ENCODE data around the gene SIT1. TPM values are rescaled to one million over a fixed set of nuclear protein-coding genes. Genes with fewer than 3 reads are reported as not detected.

SIT1 gene
- total and polyA plus RNA-seq, 7 experiments from 2014 or later: 16.9 to 225 (median 45.9) TPM

- Mint-ChIP-seq H3K27ac (peak overlapping the region; percentile 94 to 99 (median 98)), H3K9me3 (peaks cover 0 to 3% (median 0%) of the 10 kb centered on the region in 11 donors), H3K36me3 (peaks cover 0 to 12% (median 4%) of the 10 kb centered on the region in 5 donors), H3K4me3 (peak overlapping the region; percentile 92 to 100 (median 98)), H3K27me3 (no peaks in the 10 kb centered on the region), H3K4me1 (peaks cover 21 to 42% (median 35%) of the 10 kb centered on the region in 7 donors)
- H3K4me1 ChIP-seq (ENCODE audit: control insufficient read depth in 2 of 2, insufficient read depth in 2 of 2, low read length in 2 of 2): peaks cover 22 to 24% of the 10 kb centered on the region in 2 donors
- H3K36me3 ChIP-seq (ENCODE audit: control insufficient read depth in 2 of 3, insufficient read depth in 3 of 3, low read length in 3 of 3): peaks cover 8 to 13% (median 11%) of the 10 kb centered on the region in 3 experiments
- CTCF ChIA-PET: interaction anchor here (0.7 to 1.3 kb wide), 14 partner anchors 14 to 292 kb away, joined by 3 to 8 read pairs (median 4); partner anchors contain the start of genes GBA2, RGP1 and TLN1
- intact Hi-C loops (cut with micrococcal nuclease): loop anchor here (1.0 to 10.0 kb wide), 10 partner anchors 111 to 1559 kb away; partner anchors contain the start of genes DNAI1 (in 1 of the 2), FAM219A (in 1 of the 2), FAM221B (in 1 of the 2) and KIF24 (in 1 of the 2)
- POLR2A ChIA-PET: interaction anchor here (0.7 to 2.0 kb wide), 8 partner anchors 37 to 501 kb away, joined by 3 to 25 read pairs (median 4); partner anchors contain the start of genes CCDC107, CREB3, RMRP and SPAG8
- H3K27ac ChIP-seq (ENCODE audit: low read depth, low read length): peak overlapping the region; percentile 59
- no peak for DNase-seq
- no peak for ATAC-seq
- H3K4me3 ChIP-seq (ENCODE audit: low read length): peak overlapping the region; percentile 63
- no peaks in the 10 kb centered on the region for H3K27me3 ChIP-seq (ENCODE audit: control insufficient read depth in 2 of 2, insufficient read depth in 2 of 2, low read length in 2 of 2)
- no peaks in the 10 kb centered on the region for H3K9me3 ChIP-seq (ENCODE audit: control insufficient read depth in 2 of 3, low read length in 3 of 3)
Measured at GRCh38 chr9:35603506-35603985, 47.2 kb downstream of the SIT1 start.

- Mint-ChIP-seq H3K27ac (no peak overlapping the region), H3K4me1 (peaks cover 13 to 21% (median 19%) of the 10 kb centered on the region in 7 donors), H3K9me3 (peaks cover 0 to 4% (median 0%) of the 10 kb centered on the region in 11 donors), H3K36me3 (peaks cover 3 to 10% (median 4%) of the 10 kb centered on the region in 5 donors), H3K4me3 (no peak overlapping the region), H3K27me3 (no peaks in the 10 kb centered on the region)
- Histone ChIP-seq H3K4me3 (ENCODE audit: low read length) (no peak overlapping the region), H3K27ac (ENCODE audit: low read depth, low read length) (no peak overlapping the region), H3K36me3 (ENCODE audit: control insufficient read depth in 2 of 3, insufficient read depth in 3 of 3, low read length in 3 of 3) (no peaks in the 10 kb centered on the region), H3K4me1 (ENCODE audit: control insufficient read depth in 2 of 2, insufficient read depth in 2 of 2, low read length in 2 of 2) (peaks cover 8 to 11% of the 10 kb centered on the region in 2 donors), H3K27me3 (ENCODE audit: control insufficient read depth in 2 of 2, insufficient read depth in 2 of 2, low read length in 2 of 2) (no peaks in the 10 kb centered on the region), H3K9me3 (ENCODE audit: control insufficient read depth in 2 of 3, low read length in 3 of 3) (no peaks in the 10 kb centered on the region)
- intact Hi-C loops (cut with micrococcal nuclease): loop anchor here (5.0 to 10.0 kb wide), 9 partner anchors 108 to 1555 kb away; partner anchors contain the start of genes DNAI1 (in 1 of the 2), FAM219A (in 1 of the 2), FAM221B (in 1 of the 2) and KIF24 (in 1 of the 2)
- ChIA-PET POLR2A (interaction anchor here (1.3 kb wide), 1 partner anchor 17 kb away, joined by 3 read pairs; no protein-coding TSS in a partner anchor), CTCF (interaction anchor here (0.6 to 1.3 kb wide), 3 partner anchors 11 to 282 kb away, joined by 4 to 5 read pairs (median 5); no protein-coding TSS in a partner anchor)
- DNase-seq (no peak), ATAC-seq (no peak)
Measured at GRCh38 chr9:35599763-35600604, 50.7 kb downstream of the SIT1 start.

Small RNA genes within 50 kb of the gene (microRNA-seq; reads per million reads assigned to microRNA genes)
- not detected for gene MIR4667 (ENCODE audit: borderline microRNAs expressed)

Other genes starting within 250 kb of the SIT1 start
- gene RUSC2, start 160.8 kb downstream of the SIT1 start, total RNA-seq: 1 to 10 TPM; 3.1 to 8.3 (median 5.4) TPM
- under 1 TPM; 0.18 to 0.92 TPM for gene RUSC2, start 160.8 kb downstream of the SIT1 start, polyA plus RNA-seq
- 10 to 100 TPM; 25.4 to 45.5 (median 39.2) TPM for gene TESK1, start 45.7 kb downstream of the SIT1 start, total RNA-seq
- 1 to 10 TPM; 3.5 to 7.1 TPM for gene TESK1, start 45.7 kb downstream of the SIT1 start, polyA plus RNA-seq
- gene CD72, start 32.5 kb downstream of the SIT1 start, total RNA-seq: 10 to 100 TPM in 1 of 5 experiments, 1 to 10 TPM in 4; 2.7 to 12.1 (median 6.8) TPM
- under 1 TPM; 0.40 to 0.87 TPM for gene CD72, start 32.5 kb downstream of the SIT1 start, polyA plus RNA-seq
- over 10,000 TPM in 1 of 5 experiments, 1,000 to 10,000 TPM in 4; 5,750 to 11,273 (median 9,225) TPM for gene RMRP, start 7.1 kb upstream of the SIT1 start, total RNA-seq
- 10 to 100 TPM in 1 of 2 donors, not detected in 1; 49.2 TPM for gene RMRP, start 7.1 kb upstream of the SIT1 start, polyA plus RNA-seq
- gene CCDC107, start 7.4 kb upstream of the SIT1 start, total RNA-seq: 10 to 100 TPM; 12.0 to 37.4 (median 16.4) TPM
- 10 to 100 TPM; 49.1 to 65.7 TPM for gene CCDC107, start 7.4 kb upstream of the SIT1 start, polyA plus RNA-seq
- 10 to 100 TPM in 1 of 5 experiments, 1 to 10 TPM in 1, under 1 TPM in 1, not detected in 2; 0.11 to 10.4 (median 1.0) TPM for gene ARHGEF39, start 14.3 kb upstream of the SIT1 start, total RNA-seq
- under 1 TPM; 0.12 to 0.44 TPM for gene ARHGEF39, start 14.3 kb upstream of the SIT1 start, polyA plus RNA-seq
- gene CA9, start 23.0 kb upstream of the SIT1 start, total RNA-seq: under 1 TPM in 1 of 5 experiments, not detected in 4; 0.36 TPM
- gene CA9, start 23.0 kb upstream of the SIT1 start, polyA plus RNA-seq: not detected
- gene TPM2, start 39.0 kb upstream of the SIT1 start, total RNA-seq: 100 to 1,000 TPM in 2 of 5 experiments, 10 to 100 TPM in 3; 15.0 to 136 (median 47.6) TPM
- under 1 TPM in 1 of 2 donors, not detected in 1; 0.87 TPM for gene TPM2, start 39.0 kb upstream of the SIT1 start, polyA plus RNA-seq
- 100 to 1,000 TPM; 191 to 369 (median 241) TPM for gene TLN1, start 81.3 kb upstream of the SIT1 start, total RNA-seq
- gene TLN1, start 81.3 kb upstream of the SIT1 start, polyA plus RNA-seq: 100 to 1,000 TPM in 1 of 2 donors, 10 to 100 TPM in 1; 33.8 to 112 TPM
- gene CREB3, start 81.7 kb upstream of the SIT1 start, total RNA-seq: 10 to 100 TPM; 13.4 to 22.1 (median 20.9) TPM
- 10 to 100 TPM; 33.2 to 40.2 TPM for gene CREB3, start 81.7 kb upstream of the SIT1 start, polyA plus RNA-seq
- 10 to 100 TPM; 22.7 to 55.4 (median 49.9) TPM for gene GBA2, start 98.3 kb upstream of the SIT1 start, total RNA-seq
- 10 to 100 TPM; 18.0 to 24.3 TPM for gene GBA2, start 98.3 kb upstream of the SIT1 start, polyA plus RNA-seq
- 10 to 100 TPM; 21.2 to 28.8 (median 23.3) TPM for gene RGP1, start 98.4 kb upstream of the SIT1 start, total RNA-seq
- gene RGP1, start 98.4 kb upstream of the SIT1 start, polyA plus RNA-seq: 1 to 10 TPM; 8.8 to 9.1 TPM
- gene MSMP, start 103.3 kb upstream of the SIT1 start, total RNA-seq: under 1 TPM in 3 of 5 experiments, not detected in 2; 0.48 to 0.84 (median 0.61) TPM
- not detected for gene MSMP, start 103.3 kb upstream of the SIT1 start, polyA plus RNA-seq
- 10 to 100 TPM in 3 of 5 experiments, 1 to 10 TPM in 2; 3.1 to 22.2 (median 11.2) TPM for gene NPR2, start 140.7 kb upstream of the SIT1 start, total RNA-seq
- gene NPR2, start 140.7 kb upstream of the SIT1 start, polyA plus RNA-seq: 1 to 10 TPM; 1.0 to 1.2 TPM
- 1 to 10 TPM; 2.1 to 9.1 (median 3.2) TPM for gene SPAG8, start 161.3 kb upstream of the SIT1 start, total RNA-seq
- 1 to 10 TPM; 1.2 to 1.9 TPM for gene SPAG8, start 161.3 kb upstream of the SIT1 start, polyA plus RNA-seq
- gene HINT2, start 164.1 kb upstream of the SIT1 start, total RNA-seq: 10 to 100 TPM; 14.3 to 50.7 (median 22.2) TPM
- 10 to 100 TPM; 63.5 to 74.5 TPM for gene HINT2, start 164.1 kb upstream of the SIT1 start, polyA plus RNA-seq
- under 1 TPM in 1 of 5 experiments, not detected in 4; 0.32 TPM for gene FAM221B, start 177.8 kb upstream of the SIT1 start, total RNA-seq
- gene FAM221B, start 177.8 kb upstream of the SIT1 start, polyA plus RNA-seq: not detected
- 10 to 100 TPM in 4 of 5 experiments, 1 to 10 TPM in 1; 3.9 to 11.6 (median 10.6) TPM for gene TMEM8B, start 178.3 kb upstream of the SIT1 start, total RNA-seq
- 1 to 10 TPM; 3.0 to 3.5 TPM for gene TMEM8B, start 178.3 kb upstream of the SIT1 start, polyA plus RNA-seq
- not detected for gene OR13J1, start 219.5 kb upstream of the SIT1 start, total RNA-seq
- not detected for gene OR13J1, start 219.5 kb upstream of the SIT1 start, polyA plus RNA-seq

Data from naive thymus-derived CD4-positive, alpha-beta T cell (primary cell).